Stimulated activated naive CD4-positive, alpha-beta T cell (primary cell): ENCODE measurements around the gene ARHGEF28.

Experiments used
- DNase-seq, 6 experiments: peaks; one replicate each; lab custom pipeline; 2025; lab: John Stamatoyannopoulos, UW

Gene ARHGEF28

GRCh38 chr5:73816656-73817420 lies 190.8 kb downstream of the ARHGEF28 start:
- no peak for DNase-seq

- DNase-seq: no peak
Measured at GRCh38 chr5:73818357-73818756, 192.4 kb downstream of the ARHGEF28 start.

GRCh38 chr5:73820326-73820725 lies 194.3 kb downstream of the ARHGEF28 start:
- no peak for DNase-seq

- no peak for DNase-seq
Measured at GRCh38 chr5:73821003-73821402, 195.0 kb downstream of the ARHGEF28 start.

GRCh38 chr5:73822278-73822988 lies 196.4 kb downstream of the ARHGEF28 start:
- DNase-seq: no peak

GRCh38 chr5:73822989-73823339 lies 197.0 kb downstream of the ARHGEF28 start:
- DNase-seq: no peak

GRCh38 chr5:73823508-73823925 lies 197.5 kb downstream of the ARHGEF28 start:
- no peak for DNase-seq

GRCh38 chr5:73825199-73825598 lies 199.2 kb downstream of the ARHGEF28 start:
- DNase-seq: no peak

GRCh38 chr5:73825736-73826135 lies 199.7 kb downstream of the ARHGEF28 start:
- DNase-seq: no peak

- DNase-seq: no peak
Measured at GRCh38 chr5:73826301-73827105, 200.5 kb downstream of the ARHGEF28 start.

GRCh38 chr5:73827106-73827450 lies 201.1 kb downstream of the ARHGEF28 start:
- DNase-seq: no peak

GRCh38 chr5:73828465-73828864 lies 202.5 kb downstream of the ARHGEF28 start:
- no peak for DNase-seq

GRCh38 chr5:73830646-73831045 lies 204.7 kb downstream of the ARHGEF28 start:
- no peak for DNase-seq

- no peak for DNase-seq
Measured at GRCh38 chr5:73831066-73831465, 205.1 kb downstream of the ARHGEF28 start.

- no peak for DNase-seq
Measured at GRCh38 chr5:73834693-73835092, 208.7 kb downstream of the ARHGEF28 start.

GRCh38 chr5:73835726-73836125 lies 209.7 kb downstream of the ARHGEF28 start:
- no peak for DNase-seq

GRCh38 chr5:73836607-73837006 lies 210.6 kb downstream of the ARHGEF28 start:
- no peak for DNase-seq

GRCh38 chr5:73838901-73839300 lies 212.9 kb downstream of the ARHGEF28 start:
- DNase-seq: no peak

GRCh38 chr5:73841641-73842040 lies 215.6 kb downstream of the ARHGEF28 start:
- DNase-seq: no peak

- DNase-seq: no peak
Measured at GRCh38 chr5:73844165-73844564, 218.2 kb downstream of the ARHGEF28 start.

- DNase-seq: no peak
Measured at GRCh38 chr5:73851471-73852181, 225.6 kb downstream of the ARHGEF28 start.

- DNase-seq: no peak
Measured at GRCh38 chr5:73853091-73853490, 227.1 kb downstream of the ARHGEF28 start.
